HEK293 (cell line): ENCODE data around the gene PCP2.

ENCODE experiments used
- CTCF ChIA-PET: fragments of 350-600 bp; formaldehyde crosslinking; extraction: SDS; loops from one replicate; lab custom pipeline; 2021; ENCODE audit warnings: antibody characterized with exemption; lab: Yijun Ruan, JAX
- POLR2A ChIA-PET: fragments of 300-600 bp; formaldehyde crosslinking; extraction: SDS; loops from one replicate; lab custom pipeline; 2020; ENCODE audit warnings: antibody characterized with exemption, inconsistent platforms; lab: Yijun Ruan, JAX
- H3K27ac ChIP-seq: fragments of 200-500 bp; sonication (Bioruptor generic); 2 replicates; pipeline ENCODE4 v1.5.1; 2014; ENCODE audit warnings: low read depth, low read length, control low read depth, inconsistent platforms; ENCODE audit errors: extremely low read depth
- H3K36me3 ChIP-seq, 2 experiments: fragments of 200-500 bp in 1 of 2; sonication (Bioruptor generic) in 1 of 2; 1 replicate in 1 of 2; 2 replicates in 1 of 2; pipeline ENCODE4 v1.5.1; 2014 to 2017; ENCODE audit warnings: inconsistent platforms in 2 of 2, low read length in 2 of 2; ENCODE audit not compliant: control insufficient read depth in 2 of 2, insufficient read depth in 1 of 2
- H3K4me1 ChIP-seq: fragments of 200-500 bp; sonication (Bioruptor generic); 2 replicates; pipeline ENCODE4 v1.5.1; 2014; ENCODE audit warnings: mild to moderate bottlenecking, low read length, inconsistent platforms; ENCODE audit not compliant: control insufficient read depth, insufficient read depth
- H3K4me3 ChIP-seq: 2 replicates; pipeline ENCODE4 v1.5.1; 2011; ENCODE audit warnings: low read depth, mild to moderate bottlenecking, control low read depth, low read length, moderate library complexity
- H3K9me3 ChIP-seq: fragments of 200-500 bp; sonication (Bioruptor generic); 2 replicates; pipeline ENCODE4 v1.5.1; 2014; ENCODE audit warnings: low read depth, low read length, inconsistent platforms; ENCODE audit not compliant: control insufficient read depth, insufficient read depth
- KLF1 ChIP-seq: fragments of 450-650 bp; formaldehyde crosslinking; IDR thresholded peaks from 2 replicates; pipeline ENCODE4 v1.5.1; 2016; ENCODE audit warnings: missing biosample characterization, missing genetic modification characterization
- SALL2 ChIP-seq: fragments of 450-650 bp; formaldehyde crosslinking; IDR thresholded peaks from 2 replicates; pipeline ENCODE4 v1.5.0; 2017; ENCODE audit warnings: missing biosample characterization, mild to moderate bottlenecking, missing genetic modification characterization, borderline replicate concordance
- SCRT2 ChIP-seq: fragments of 450-650 bp; formaldehyde crosslinking; IDR thresholded peaks from 2 replicates; pipeline ENCODE4 v1.5.1; 2016; ENCODE audit warnings: missing biosample characterization, missing genetic modification characterization
- SP7 ChIP-seq: fragments of 450-650 bp; formaldehyde crosslinking; IDR thresholded peaks from 2 replicates; pipeline ENCODE4 v1.5.1; 2016; ENCODE audit warnings: missing biosample characterization, missing genetic modification characterization
- ZBTB1 ChIP-seq: fragments of 450-650 bp; formaldehyde crosslinking; IDR thresholded peaks from 2 replicates; pipeline ENCODE4 v1.5.1; 2016; ENCODE audit warnings: missing biosample characterization, missing genetic modification characterization
- ZBTB17 ChIP-seq: fragments of 450-650 bp; formaldehyde crosslinking; IDR thresholded peaks from 2 replicates; pipeline ENCODE4 v1.5.1; 2016; ENCODE audit warnings: missing biosample characterization, missing genetic modification characterization
- ZBTB48 ChIP-seq: fragments of 450-650 bp; formaldehyde crosslinking; IDR thresholded peaks from 2 replicates; pipeline ENCODE4 v1.5.1; 2016; ENCODE audit warnings: missing biosample characterization, missing genetic modification characterization
- ZFP69B ChIP-seq: fragments of 450-650 bp; formaldehyde crosslinking; IDR thresholded peaks from 2 replicates; pipeline ENCODE4 v1.5.1; 2016; ENCODE audit warnings: missing biosample characterization, missing genetic modification characterization
- ZNF175 ChIP-seq: fragments of 450-650 bp; formaldehyde crosslinking; IDR thresholded peaks from 2 replicates; pipeline ENCODE4 v1.5.1; 2016; ENCODE audit warnings: missing biosample characterization, missing genetic modification characterization
- ZNF274 ChIP-seq, 2 experiments: fragments of 200-500 bp in 1 of 2; fragments of 450-650 bp in 1 of 2; sonication (Bioruptor generic) in 1 of 2; formaldehyde crosslinking in 1 of 2; IDR thresholded peaks; 2 replicates each; pipeline versions ENCODE4 v1.5.1 to v1.6.1; 2014 to 2016; ENCODE audit warnings: borderline replicate concordance in 1 of 2, inconsistent platforms in 1 of 2, low read length in 1 of 2, missing biosample characterization in 1 of 2, missing genetic modification characterization in 1 of 2
- ZNF621 ChIP-seq: fragments of 450-650 bp; formaldehyde crosslinking; IDR thresholded peaks from 2 replicates; pipeline ENCODE4 v1.5.1; 2017; ENCODE audit warnings: missing biosample characterization, missing genetic modification characterization
- ZNF624 ChIP-seq: fragments of 450-650 bp; formaldehyde crosslinking; IDR thresholded peaks from 2 replicates; pipeline ENCODE4 v1.5.1; 2017; ENCODE audit warnings: missing biosample characterization, missing genetic modification characterization
- ZNF629 ChIP-seq: fragments of 450-650 bp; formaldehyde crosslinking; IDR thresholded peaks from 2 replicates; pipeline ENCODE4 v1.5.1; 2017; ENCODE audit warnings: missing biosample characterization, missing genetic modification characterization
- ZXDB ChIP-seq: fragments of 450-650 bp; formaldehyde crosslinking; IDR thresholded peaks from 2 replicates; pipeline ENCODE4 v1.5.1; 2016; ENCODE audit warnings: missing biosample characterization, missing genetic modification characterization
- TF ChIP-seq, protein P1 (sequence below): fragments of 450-650 bp; formaldehyde crosslinking; IDR thresholded peaks from 2 replicates; pipeline ENCODE4 v1.5.1; 2016; ENCODE audit warnings: missing biosample characterization, missing genetic modification characterization
- TF ChIP-seq, protein P2 (sequence below): fragments of 450-650 bp; IDR thresholded peaks from 2 replicates; pipeline ENCODE4 v1.5.1; 2018; ENCODE audit warnings: missing biosample characterization, mild to moderate bottlenecking, missing genetic modification characterization
- TF ChIP-seq, protein P3 (sequence below): fragments of 450-650 bp; formaldehyde crosslinking; IDR thresholded peaks from 2 replicates; pipeline ENCODE4 v1.5.1; 2016; ENCODE audit warnings: missing biosample characterization, missing genetic modification characterization
- TF ChIP-seq, protein P4 (sequence below): fragments of 450-650 bp; formaldehyde crosslinking; IDR thresholded peaks from 2 replicates; pipeline ENCODE4 v1.5.1; 2016; ENCODE audit warnings: missing biosample characterization, missing genetic modification characterization
- TF ChIP-seq, protein P5 (sequence below): fragments of 450-650 bp; formaldehyde crosslinking; IDR thresholded peaks from 2 replicates; pipeline ENCODE4 v1.5.1; 2016; ENCODE audit warnings: missing biosample characterization, missing genetic modification characterization

PCP2 gene

DNA sequence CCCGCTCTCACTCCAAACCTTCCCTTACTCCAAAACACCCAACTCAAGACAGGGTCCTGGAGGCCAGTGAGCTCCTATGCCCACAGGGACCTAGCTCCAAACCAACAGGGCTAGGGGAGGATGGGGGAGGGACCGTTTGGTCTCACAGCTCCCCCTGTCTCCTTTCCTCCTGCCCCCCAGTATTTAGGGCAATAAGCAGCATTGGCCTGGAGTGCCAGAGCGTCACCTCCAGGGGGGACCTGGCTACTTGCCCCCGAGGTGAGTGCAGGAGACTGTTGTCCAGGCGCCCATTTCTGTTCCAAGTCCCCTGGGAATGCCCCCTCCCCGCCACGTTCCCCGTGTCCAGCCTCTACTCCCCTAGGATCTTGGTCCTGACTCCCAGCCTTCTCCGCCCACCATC, 36.1 kb upstream of the PCP2 start:
- TF ChIP-seq, protein P1, sequence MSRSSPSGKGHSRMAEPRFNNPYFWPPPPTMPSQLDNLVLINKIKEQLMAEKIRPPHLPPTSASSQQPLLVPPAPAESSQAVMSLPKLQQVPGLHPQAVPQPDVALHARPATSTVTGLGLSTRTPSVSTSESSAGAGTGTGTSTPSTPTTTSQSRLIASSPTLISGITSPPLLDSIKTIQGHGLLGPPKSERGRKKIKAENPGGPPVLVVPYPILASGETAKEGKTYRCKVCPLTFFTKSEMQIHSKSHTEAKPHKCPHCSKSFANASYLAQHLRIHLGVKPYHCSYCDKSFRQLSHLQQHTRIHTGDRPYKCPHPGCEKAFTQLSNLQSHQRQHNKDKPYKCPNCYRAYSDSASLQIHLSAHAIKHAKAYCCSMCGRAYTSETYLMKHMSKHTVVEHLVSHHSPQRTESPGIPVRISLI (tag by site-specific recombination): no peak
- TF ChIP-seq SCRT2 (tag by site-specific recombination) (no peak), ZBTB48 (tag by site-specific recombination) (no peak), ZBTB17 (tag by site-specific recombination) (no peak), SALL2 (tag by site-specific recombination) (no peak), ZNF624 (tag by site-specific recombination) (no peak), KLF1 (tag by site-specific recombination) (no peak)
- TF ChIP-seq, protein P2, sequence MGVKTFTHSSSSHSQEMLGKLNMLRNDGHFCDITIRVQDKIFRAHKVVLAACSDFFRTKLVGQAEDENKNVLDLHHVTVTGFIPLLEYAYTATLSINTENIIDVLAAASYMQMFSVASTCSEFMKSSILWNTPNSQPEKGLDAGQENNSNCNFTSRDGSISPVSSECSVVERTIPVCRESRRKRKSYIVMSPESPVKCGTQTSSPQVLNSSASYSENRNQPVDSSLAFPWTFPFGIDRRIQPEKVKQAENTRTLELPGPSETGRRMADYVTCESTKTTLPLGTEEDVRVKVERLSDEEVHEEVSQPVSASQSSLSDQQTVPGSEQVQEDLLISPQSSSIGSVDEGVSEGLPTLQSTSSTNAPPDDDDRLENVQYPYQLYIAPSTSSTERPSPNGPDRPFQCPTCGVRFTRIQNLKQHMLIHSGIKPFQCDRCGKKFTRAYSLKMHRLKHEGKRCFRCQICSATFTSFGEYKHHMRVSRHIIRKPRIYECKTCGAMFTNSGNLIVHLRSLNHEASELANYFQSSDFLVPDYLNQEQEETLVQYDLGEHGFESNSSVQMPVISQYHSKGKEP (tag by site-specific recombination): no peak
- H3K27ac ChIP-seq: no peak overlapping the region
- no peaks in the 10 kb centered on the region for H3K36me3 ChIP-seq
- no peak overlapping the region for H3K4me3 ChIP-seq
- POLR2A ChIA-PET: interaction anchor here (0.6 to 1.1 kb wide), 2 partner anchors 11 kb away, joined by 4 read pairs; partner anchors contain the start of gene TRAPPC5
- CTCF ChIA-PET: interaction anchor here (0.6 to 1.4 kb wide), 3 partner anchors 11 to 315 kb away, joined by 3 to 5 read pairs (median 3); partner anchors contain the start of gene TRAPPC5
- H3K9me3 ChIP-seq: no peaks in the 10 kb centered on the region
- no peaks in the 10 kb centered on the region for H3K4me1 ChIP-seq

DNA sequence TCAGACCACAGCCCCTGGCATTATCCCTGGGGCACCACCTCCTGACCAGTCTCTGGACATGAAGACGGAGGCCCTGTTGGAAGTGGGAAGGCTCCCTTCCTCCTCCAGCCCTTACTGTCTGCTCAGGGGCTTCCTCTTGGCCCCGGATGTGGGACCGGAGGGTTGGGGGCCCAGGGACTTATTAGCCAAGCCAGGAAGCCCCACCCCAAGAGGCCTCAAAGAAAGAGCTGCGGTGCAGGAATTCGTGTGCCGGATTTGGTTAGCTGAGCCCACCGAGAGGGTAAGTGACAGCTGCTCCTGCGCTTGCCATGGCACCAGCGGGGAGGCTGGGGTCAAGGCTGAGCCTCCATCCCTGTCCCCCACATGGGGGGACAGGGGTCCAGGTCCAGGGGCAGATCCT, 35.3 kb upstream of the PCP2 start, which contains the start of gene RETN:
Gene RETN (plus strand): TSS at position 208 of the 400 bp plus-strand sequence. CDS start 278 bp downstream, outside the sequence.
- H3K9me3 ChIP-seq: no peaks in the 10 kb centered on the region
- POLR2A ChIA-PET: interaction anchor here (1.1 kb wide), 1 partner anchor 12 kb away, joined by 4 read pairs; the partner anchor contains the start of gene TRAPPC5
- H3K36me3 ChIP-seq: no peaks in the 10 kb centered on the region
- no peak within 1 kb of the TSS for H3K4me3 ChIP-seq
- CTCF ChIA-PET: interaction anchor here (1.4 kb wide), 1 partner anchor 12 kb away, joined by 5 read pairs; the partner anchor contains the start of gene TRAPPC5
- no peak within 1 kb of the TSS for H3K27ac ChIP-seq
- TF ChIP-seq SP7 (tag by site-specific recombination) (no peak), ZXDB (no peak), ZFP69B (tag by site-specific recombination) (no peak), ZNF629 (tag by site-specific recombination) (no peak), ZNF274 (IDR thresholded peaks at IDR 0.05; ENCODE audit: low read length) (no peak), ZNF274 (tag by site-specific recombination; IDR thresholded peaks at IDR 0.05; ENCODE audit: borderline replicate concordance) (no peak), ZBTB1 (tag by site-specific recombination) (no peak), SCRT2 (tag by site-specific recombination) (no peak), ZNF621 (no peak), ZNF175 (tag by site-specific recombination) (no peak)
- TF ChIP-seq, protein P3, sequence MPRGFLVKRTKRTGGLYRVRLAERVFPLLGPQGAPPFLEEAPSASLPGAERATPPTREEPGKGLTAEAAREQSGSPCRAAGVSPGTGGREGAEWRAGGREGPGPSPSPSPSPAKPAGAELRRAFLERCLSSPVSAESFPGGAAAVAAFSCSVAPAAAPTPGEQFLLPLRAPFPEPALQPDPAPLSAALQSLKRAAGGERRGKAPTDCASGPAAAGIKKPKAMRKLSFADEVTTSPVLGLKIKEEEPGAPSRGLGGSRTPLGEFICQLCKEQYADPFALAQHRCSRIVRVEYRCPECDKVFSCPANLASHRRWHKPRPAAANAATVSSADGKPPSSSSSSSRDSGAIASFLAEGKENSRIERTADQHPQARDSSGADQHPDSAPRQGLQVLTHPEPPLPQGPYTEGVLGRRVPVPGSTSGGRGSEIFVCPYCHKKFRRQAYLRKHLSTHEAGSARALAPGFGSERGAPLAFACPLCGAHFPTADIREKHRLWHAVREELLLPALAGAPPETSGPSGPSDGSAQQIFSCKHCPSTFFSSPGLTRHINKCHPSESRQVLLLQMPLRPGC (tag by site-specific recombination): no peak
- TF ChIP-seq, protein P4, sequence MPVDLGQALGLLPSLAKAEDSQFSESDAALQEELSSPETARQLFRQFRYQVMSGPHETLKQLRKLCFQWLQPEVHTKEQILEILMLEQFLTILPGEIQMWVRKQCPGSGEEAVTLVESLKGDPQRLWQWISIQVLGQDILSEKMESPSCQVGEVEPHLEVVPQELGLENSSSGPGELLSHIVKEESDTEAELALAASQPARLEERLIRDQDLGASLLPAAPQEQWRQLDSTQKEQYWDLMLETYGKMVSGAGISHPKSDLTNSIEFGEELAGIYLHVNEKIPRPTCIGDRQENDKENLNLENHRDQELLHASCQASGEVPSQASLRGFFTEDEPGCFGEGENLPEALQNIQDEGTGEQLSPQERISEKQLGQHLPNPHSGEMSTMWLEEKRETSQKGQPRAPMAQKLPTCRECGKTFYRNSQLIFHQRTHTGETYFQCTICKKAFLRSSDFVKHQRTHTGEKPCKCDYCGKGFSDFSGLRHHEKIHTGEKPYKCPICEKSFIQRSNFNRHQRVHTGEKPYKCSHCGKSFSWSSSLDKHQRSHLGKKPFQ (tag by site-specific recombination): no peak
- TF ChIP-seq, protein P5, sequence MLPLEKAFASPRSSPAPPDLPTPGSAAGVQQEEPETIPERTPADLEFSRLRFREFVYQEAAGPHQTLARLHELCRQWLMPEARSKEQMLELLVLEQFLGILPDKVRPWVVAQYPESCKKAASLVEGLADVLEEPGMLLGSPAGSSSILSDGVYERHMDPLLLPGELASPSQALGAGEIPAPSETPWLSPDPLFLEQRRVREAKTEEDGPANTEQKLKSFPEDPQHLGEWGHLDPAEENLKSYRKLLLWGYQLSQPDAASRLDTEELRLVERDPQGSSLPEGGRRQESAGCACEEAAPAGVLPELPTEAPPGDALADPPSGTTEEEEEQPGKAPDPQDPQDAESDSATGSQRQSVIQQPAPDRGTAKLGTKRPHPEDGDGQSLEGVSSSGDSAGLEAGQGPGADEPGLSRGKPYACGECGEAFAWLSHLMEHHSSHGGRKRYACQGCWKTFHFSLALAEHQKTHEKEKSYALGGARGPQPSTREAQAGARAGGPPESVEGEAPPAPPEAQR: no peak
- H3K4me1 ChIP-seq: no peaks in the 10 kb centered on the region
